ENCODE data around the gene VWF. TPM values are rescaled to one million over a fixed set of nuclear protein-coding genes. Genes with fewer than 3 reads are reported as not detected.
"Not testable (repeated sequence)": the region's sequence is repeated elsewhere in the genome, so short reads cannot be mapped to it uniquely, and the experiment has no call there.

Gene VWF
- total RNA-seq, 1 donor from 2014 or later, result 1,804 TPM

DNA sequence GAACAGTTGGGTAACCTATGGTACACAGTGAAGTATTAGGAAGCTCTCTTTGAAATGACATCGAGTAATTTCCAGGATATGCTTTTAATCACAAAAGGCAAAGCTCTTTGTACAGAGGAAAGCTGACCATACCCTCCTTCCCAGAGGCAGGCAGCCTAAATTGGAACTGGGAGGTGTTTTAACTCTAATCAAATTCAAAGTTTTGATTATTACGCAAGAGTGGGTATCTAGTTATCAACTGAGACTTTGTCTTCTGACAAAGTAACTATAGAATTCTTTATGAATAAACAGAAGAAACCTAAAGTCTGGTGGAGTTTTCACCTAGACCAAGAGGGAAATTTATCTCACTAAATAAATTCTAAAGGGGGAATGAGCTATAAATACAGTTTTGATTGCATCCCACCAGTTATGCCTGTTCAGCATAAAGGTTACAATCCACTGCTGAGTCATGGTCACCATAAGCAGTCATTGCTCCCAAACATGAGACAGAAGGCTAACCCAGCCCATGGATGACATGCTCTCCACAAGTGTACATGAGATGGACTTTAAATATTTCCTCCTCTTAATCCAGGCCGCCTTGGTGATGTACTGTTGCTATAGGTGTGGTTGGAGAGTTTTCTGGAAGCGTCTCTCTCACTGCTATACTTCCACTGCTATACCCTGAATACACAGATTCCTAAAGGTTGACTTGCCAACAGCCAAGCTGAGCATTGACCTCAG lies 113.7 kb downstream of the VWF start:
- not testable (repeated sequence) for DNase-seq (ENCODE audit: extremely low read depth, low read depth, low spot score)

- no peak for DNase-seq (ENCODE audit: extremely low read depth, low read depth, low spot score)
Observed at GRCh38 chr12:5997260-5997659, 127.2 kb downstream of the VWF start.

DNA sequence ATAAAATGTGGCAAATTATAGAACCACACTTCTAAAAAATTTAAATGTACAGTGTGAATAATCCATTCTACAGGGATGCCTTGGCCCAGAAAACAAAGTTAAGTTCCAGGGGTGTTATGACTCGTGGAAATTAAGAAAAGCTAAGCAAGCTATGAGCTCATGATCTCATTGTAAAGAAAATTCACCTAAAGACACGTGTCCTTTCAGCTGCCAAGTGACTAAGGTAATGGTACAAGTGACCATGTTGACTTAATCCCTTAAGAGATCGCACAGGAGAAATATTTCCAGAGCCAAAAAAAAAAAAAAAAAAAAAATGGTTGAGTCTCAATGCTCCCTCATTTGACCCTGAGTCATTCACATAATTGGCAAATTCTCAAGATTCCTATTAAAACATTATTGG lies 128.0 kb downstream of the VWF start:
- DNase-seq (ENCODE audit: extremely low read depth, low read depth, low spot score), result no peak

- DNase-seq (ENCODE audit: extremely low read depth, low read depth, low spot score), result no peak
Observed at GRCh38 chr12:5989621-5990020, 134.8 kb downstream of the VWF start.

- DNase-seq (ENCODE audit: extremely low read depth, low read depth, low spot score), result no peak
Observed at GRCh38 chr12:5988659-5989116, 135.8 kb downstream of the VWF start.

GRCh38 chr12:5988088-5988487 lies 136.4 kb downstream of the VWF start:
- no peak for DNase-seq (ENCODE audit: extremely low read depth, low read depth, low spot score)

GRCh38 chr12:5987573-5987972 lies 136.9 kb downstream of the VWF start:
- DNase-seq (ENCODE audit: extremely low read depth, low read depth, low spot score), result no peak

GRCh38 chr12:5985471-5985870 lies 139.0 kb downstream of the VWF start:
- no peak for DNase-seq (ENCODE audit: extremely low read depth, low read depth, low spot score)

DNA sequence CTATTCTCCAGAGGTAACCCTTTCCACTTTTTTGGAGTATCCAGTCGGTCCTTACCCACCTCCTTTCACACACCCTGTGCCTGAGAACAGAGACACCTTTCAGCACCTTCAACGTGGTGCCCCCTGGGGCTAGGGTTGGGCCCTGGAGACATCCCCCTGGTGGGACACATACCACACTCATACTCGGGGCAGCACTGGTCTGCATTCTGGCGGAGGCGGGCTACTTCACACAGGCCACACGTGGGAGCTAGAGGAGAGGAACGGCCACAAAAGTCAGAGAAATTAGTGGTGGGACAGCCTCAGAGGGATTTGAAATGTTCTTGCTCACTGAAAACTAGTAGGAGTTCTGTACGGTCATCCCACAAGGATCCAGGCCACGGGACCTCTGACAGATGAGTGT lies 139.6 kb downstream of the VWF start:
- no peak for DNase-seq (ENCODE audit: extremely low read depth, low read depth, low spot score)

DNA sequence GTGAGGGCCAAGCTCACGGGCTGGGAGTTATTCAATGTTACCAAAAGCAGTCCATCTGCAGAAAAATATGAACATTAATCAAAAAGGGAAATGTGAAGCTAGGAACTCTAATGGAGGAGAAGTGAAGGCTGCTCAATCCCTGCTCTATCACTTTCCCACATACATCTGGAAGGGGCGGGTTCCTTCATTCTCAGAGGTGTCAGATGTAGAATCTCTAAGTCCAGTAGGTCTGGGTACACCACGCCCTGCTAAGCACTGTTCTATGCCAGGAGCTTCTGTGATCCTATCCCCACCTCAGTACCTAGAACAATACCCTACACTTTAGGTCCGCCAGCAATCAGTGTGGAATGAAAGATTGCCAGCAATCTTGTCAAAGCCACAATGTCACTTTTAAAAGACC lies 142.4 kb downstream of the VWF start:
- no peak for DNase-seq (ENCODE audit: extremely low read depth, low read depth, low spot score)

GRCh38 chr12:5977556-5977955 lies 146.9 kb downstream of the VWF start:
- no peak for DNase-seq (ENCODE audit: extremely low read depth, low read depth, low spot score)

- no peak for DNase-seq (ENCODE audit: extremely low read depth, low read depth, low spot score)
Observed at GRCh38 chr12:5976711-5977110, 147.8 kb downstream of the VWF start.

DNA sequence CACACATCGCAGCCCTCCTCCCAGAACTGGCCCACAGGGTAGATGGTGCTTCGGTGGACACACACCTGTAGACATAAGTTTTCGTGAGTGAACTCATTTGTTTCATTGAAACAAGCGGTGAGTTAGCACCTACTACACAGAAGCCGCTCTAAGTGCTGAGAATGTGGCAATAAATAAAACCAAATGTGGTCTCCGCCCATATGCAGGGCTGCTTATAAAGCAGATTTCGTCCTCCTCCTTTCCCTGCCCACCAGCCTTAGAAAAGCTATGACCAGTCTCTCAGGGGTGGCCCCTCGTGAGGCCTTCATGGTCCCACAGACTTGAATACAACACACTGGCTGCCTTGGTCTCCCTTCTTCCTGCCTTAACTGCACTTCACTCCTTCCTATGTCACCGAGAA lies 148.3 kb downstream of the VWF start:
- no peak for DNase-seq (ENCODE audit: extremely low read depth, low read depth, low spot score)

DNA sequence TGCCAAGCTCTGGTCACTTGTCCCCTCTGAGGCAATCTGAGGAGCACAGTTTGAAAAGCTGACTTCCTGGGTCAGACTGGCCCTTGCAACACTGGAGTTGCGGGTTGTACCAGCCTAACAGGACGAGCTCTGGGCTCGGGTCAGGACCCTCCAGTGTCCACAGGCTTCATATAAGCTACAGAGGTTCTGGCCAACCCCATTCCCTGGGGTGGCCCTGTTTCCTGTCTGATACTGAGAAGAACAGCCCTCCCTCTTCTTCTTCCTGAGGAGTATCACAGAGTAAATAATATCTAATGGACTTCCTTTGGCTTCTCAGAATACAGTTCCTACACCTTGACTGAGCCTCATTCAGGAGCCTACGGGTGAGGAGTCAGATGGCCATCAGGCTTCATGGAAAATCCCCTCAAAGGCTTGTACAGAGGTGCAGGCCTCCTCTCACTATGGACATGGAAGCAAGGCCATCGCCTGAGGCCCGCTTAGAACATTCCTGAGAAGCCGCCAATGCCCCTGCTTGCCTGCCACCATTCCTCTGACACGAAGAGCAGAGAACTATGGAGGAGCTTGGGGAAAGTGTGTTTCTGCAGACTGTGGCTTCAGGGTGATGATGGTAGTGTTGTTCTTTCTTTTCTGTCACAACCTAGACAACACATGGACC lies 150.9 kb downstream of the VWF start:
- DNase-seq (ENCODE audit: extremely low read depth, low read depth, low spot score), result no peak

GRCh38 chr12:5972387-5972786 lies 152.1 kb downstream of the VWF start:
- DNase-seq (ENCODE audit: extremely low read depth, low read depth, low spot score), result no peak

- no peak for DNase-seq (ENCODE audit: extremely low read depth, low read depth, low spot score)
Observed at GRCh38 chr12:5971194-5971850, 153.1 kb downstream of the VWF start.

- DNase-seq (ENCODE audit: extremely low read depth, low read depth, low spot score), result no peak
Observed at GRCh38 chr12:5969974-5970690, 154.3 kb downstream of the VWF start.

DNA sequence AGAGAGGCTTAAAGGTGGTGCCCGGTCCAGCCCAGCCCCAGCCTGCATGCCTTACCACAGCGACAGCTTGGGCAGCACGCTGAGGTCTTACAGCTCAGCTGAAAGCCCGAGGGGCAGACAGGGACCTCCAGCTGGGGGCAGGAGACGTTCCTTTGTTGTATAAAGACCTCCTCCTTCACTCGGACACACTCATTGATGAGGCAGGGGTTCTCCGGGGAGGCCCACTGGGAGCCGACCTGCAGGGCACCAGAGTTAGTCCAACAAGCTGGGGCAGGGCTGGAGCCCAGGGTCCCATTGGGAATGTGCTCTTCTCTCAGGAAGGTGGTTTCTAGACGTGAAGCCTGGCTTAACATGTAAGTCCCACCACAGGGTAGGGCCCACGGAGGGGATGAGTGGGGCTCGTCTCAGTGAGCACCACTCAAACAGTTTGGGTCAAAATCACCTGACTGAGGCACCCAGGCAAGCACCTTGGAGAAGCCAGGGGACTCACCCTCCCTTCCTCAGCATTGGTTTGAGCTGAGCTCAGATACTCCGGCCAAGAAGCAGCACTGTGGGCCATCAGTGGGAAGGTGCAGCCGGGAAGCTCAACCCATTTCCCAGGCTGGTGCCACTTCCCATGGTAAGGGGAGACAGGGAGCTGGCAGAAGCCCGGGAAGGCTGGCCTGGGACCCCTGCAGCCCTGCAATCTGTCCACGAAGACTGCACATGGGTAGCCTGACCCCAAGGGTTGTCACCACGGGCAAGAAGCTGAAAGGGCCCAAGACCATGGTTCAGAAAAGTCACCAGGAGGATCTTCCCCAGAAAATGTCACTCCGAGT lies 155.1 kb downstream of the VWF start:
- no peak for DNase-seq (ENCODE audit: extremely low read depth, low read depth, low spot score)

GRCh38 chr12:5967645-5968415 lies 156.6 kb downstream of the VWF start:
- DNase-seq (ENCODE audit: extremely low read depth, low read depth, low spot score), result no peak
